Activated T-cell treated with anti-CD3 and anti-CD28 coated beads, Interleukin-2, amount 50 U/mL, for 1 hour (primary cell): Measurements from ENCODE around the gene WDFY4.
"Not testable (repeated sequence)": the region's sequence is repeated elsewhere in the genome, so short reads cannot be mapped to it uniquely, and the experiment has no call there.

ENCODE experiments used
- DNase-seq: peaks from one replicate; pipeline ENCODE4 v3.0.0-alpha.2; 2020

WDFY4 gene

GRCh38 chr10:48684792-48685623 lies at the start of gene WDFY4:
WDFY4 (plus strand) TSS chr10:48684873; CDS start chr10:48709733, 24,860 bp downstream.
- no peak for DNase-seq

- no peak for DNase-seq
Measured at GRCh38 chr10:48634984-48635557, 49.6 kb upstream of the WDFY4 start.

- DNase-seq, result no peak
Measured at GRCh38 chr10:48636231-48636630, 48.4 kb upstream of the WDFY4 start.

DNA sequence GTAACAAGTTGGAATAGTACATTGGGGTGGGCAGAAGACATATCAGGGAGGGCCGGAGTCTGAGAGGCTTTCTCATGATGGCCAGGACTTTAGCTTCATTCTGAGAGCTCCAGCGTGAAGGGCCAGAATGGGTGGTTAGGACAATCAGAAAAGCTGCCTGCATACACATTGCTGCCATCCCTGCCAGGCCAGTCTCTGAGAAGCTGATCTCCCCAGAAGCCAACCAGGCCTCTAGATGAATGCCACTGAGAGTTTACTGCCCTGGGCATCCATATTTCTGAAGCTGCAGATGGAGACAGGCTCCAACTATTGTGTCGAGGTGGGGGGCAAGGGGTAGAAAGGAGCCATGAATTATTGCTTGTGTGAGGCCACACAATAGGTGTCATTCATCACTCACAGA lies 47.8 kb upstream of the WDFY4 start:
- DNase-seq, result no peak

DNA sequence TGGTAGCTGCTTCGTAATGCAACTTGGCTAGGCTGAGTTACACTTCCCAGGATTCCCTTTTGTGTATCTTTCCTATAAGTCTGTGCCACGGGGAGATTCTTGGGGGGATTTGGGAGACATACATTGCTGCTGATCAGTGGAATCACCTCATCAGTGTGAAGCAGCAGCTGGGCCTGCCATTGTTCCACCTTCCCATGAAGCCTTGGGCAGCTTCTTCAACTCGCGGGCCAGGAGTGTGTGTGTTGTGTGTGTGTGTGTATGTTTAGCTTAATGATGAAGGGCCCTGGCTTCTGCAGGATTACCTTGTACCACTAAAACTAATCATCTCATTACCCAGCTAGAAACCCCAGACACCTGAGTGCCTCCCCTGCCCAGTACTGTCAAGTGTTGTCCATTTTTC lies 46.5 kb upstream of the WDFY4 start:
- no peak for DNase-seq

DNA sequence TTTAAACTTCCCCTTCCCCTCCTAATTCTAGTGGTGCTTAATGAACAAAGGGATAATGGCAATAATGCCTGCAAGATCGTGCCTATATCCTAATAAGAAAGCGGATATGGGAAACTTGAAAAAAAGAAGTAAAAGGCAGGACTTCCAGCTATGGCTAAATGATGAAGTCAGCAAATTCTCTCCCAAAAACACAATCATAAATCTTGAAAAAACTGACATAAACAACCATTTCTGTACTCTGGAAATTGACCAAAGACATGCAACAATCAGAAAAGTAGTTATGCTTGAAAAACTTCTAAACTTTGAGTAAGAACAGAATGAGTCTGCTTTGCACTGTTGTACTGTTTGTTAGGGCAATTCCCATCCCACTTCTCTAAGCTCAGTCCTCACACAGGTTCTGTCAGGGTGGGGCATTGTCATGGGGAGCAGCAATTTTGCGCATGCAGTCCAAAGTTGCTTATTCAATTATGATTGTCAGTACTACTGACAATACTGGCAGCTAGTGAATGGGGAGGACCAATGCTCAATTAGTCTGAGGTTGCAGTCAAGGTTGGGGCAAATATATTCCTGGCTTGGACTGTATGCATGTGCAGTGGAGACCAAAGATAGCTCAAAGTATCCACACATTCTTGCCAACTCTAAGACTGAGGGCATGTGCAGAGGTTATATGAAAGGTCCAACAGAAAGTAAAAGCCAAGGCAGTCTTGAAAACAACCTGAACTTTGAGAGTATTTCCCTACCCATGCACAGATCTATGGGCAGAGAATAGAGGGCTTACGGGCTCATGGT lies 45.7 kb upstream of the WDFY4 start:
- DNase-seq, result no peak

GRCh38 chr10:48639632-48640031 lies 45.0 kb upstream of the WDFY4 start:
- no peak for DNase-seq

DNA sequence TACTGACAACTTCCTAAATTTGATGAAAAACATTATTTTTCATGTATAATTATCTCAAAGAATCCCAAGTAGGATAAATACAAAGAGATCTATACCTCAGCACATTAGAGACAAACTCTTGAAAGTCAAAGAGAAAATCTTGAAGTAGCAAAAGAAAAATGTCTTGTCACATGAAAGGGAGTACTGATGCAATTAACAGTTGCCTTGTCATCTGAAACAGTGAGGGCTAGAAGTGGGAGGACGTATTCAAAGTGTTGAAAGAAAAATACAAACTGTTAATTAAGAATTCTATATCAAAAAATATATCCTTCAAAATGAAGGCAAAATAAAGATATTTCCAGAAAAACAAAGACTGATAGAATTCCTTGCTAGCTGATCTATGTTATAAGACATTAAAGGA lies 44.3 kb upstream of the WDFY4 start:
- no peak for DNase-seq

- DNase-seq, result not testable (repeated sequence)
Measured at GRCh38 chr10:48641099-48641690, 43.5 kb upstream of the WDFY4 start.

DNA sequence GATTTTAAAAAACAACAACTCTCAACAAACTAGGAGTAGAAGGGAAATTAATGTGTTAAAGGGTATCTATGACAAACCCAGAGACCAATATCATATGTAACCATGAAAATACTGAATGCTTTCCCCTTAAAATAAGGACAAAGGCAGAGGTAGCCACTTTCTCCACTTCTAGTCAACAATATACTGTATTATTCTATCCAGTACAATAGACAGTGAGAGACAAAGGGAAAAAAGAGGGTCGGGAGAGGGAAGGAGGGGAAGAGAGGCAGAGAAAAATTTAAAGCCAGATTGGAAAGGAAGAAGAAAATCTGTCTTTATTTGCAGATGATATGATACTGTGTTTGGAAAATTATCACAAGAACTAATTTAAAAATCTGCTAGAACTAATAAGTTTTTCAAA lies 39.1 kb upstream of the WDFY4 start:
- DNase-seq, result no peak

DNA sequence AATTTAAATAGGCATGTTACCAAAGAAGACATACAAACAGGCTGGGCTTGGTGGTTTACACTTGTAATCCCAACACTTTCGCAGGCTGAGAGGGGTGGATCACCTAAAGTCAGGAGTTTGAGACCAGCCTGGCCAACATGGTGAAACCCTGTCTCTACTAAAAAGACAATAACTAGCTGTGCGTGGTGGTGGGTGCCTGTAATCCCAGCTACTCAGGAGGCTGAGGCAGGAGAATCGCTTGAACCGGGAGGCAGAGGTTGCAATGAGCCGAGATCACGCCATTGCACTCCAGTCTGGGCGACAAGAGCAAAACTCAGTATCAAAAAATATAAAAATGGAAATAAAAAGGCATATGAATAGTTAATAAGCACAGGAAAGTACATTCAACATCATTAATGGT lies 37.6 kb upstream of the WDFY4 start:
- not testable (repeated sequence) for DNase-seq

DNA sequence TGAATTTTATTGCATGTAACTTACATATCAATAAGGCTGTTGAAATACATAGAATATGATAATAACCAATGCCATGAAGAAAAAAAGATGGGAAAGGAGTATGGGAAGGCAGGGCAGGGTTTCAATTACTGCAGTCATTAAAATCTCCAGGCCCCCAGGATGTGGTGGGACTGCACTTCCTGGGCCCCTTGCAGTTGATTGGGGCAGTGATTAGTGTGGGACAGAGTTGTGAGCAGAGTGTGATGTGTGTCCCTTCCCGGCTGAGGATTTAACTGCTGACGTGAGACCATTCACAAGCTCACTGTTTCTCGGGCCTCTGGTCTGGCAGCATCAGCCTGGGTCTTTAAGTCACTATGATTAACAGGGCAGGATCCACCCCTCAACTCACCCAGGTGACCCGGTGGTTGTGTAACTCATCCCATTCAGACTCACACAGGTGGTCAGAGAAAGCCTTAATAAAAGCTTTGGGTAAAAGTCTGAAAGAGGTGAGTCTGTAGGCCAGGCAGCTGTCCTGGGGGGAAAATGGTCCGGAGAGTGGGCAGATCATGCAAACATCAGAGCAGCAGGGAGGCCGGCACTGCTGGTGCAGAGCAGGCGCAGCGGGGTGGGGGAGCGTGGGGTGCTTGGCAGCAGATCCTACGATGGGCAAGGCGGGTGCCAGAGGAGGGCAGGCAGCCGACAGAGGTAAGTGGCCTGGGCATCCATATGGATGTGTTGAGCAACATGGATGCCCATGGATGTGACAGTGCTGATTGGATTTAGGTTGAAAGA lies 36.3 kb upstream of the WDFY4 start:
- DNase-seq, result no peak

DNA sequence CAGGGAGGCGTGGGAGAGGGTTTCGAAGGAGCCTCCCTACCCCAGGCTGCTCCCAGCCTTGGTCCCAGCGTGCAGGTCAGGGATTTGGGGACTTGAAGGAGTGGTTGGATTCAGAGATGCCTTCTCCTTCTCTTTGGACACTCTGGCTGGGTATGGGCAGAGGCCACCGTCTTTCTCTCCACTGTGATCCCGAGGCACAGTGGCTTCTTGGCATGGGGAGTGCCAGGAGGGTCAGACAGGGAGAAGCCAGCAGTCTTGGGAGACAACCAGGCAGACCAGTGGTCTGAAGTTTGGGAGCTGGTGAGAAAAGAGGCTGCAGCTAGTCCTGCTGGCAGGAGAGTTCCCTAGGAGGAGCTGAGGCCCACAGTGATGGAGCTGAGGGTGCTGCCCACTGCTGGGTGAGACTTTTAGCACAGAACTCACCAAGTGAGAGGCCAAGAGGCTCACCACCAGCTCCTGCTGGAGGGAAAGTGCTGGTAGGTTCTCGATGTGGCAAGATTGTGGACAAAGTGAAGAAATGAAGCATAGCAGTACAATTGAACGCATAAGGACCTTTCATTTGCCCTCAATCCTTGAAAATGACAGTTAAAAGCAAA lies 35.2 kb upstream of the WDFY4 start:
- no peak for DNase-seq

GRCh38 chr10:48651293-48651692 lies 33.4 kb upstream of the WDFY4 start:
- no peak for DNase-seq

GRCh38 chr10:48651839-48652238 lies 32.8 kb upstream of the WDFY4 start:
- no peak for DNase-seq

DNA sequence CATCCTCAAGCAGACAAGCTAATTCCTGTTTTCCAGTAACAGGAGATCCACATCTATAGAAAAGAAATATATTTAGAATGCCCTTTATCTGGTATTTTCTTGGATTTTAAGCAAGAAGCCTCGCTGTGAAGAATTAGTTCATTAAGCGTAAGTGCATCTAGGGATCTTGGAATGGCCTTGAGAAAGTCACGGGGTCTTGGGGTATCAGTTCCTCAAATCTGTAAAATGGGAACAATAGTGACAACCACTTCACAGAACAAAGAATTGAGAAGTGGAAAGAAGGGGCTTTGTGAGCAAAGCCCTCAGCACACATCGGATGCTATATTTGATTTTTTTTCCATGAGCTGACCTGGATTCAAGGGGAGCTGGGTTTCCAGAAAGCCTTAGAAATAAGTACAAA lies 32.3 kb upstream of the WDFY4 start:
- no peak for DNase-seq

DNA sequence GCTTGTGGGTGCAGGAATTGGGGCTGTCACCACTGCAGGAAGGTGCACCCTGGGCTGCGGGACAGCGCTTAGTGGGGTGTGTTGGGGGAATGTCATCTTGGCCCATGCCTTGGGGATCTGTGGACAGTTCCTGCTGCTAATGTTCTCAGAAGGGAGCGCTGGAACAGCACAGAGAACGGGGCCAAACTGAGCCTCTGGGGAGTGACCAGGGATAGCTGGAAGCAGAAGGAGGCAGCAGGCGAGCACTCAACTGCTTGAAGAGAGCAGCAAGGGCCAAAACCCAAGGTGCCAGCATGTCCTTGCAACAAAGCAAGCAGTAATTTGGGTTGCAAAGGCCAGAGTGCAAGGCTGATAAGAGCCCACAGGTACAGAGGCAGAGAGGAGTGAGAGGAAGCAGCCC lies 31.3 kb upstream of the WDFY4 start:
- DNase-seq, result no peak

DNA sequence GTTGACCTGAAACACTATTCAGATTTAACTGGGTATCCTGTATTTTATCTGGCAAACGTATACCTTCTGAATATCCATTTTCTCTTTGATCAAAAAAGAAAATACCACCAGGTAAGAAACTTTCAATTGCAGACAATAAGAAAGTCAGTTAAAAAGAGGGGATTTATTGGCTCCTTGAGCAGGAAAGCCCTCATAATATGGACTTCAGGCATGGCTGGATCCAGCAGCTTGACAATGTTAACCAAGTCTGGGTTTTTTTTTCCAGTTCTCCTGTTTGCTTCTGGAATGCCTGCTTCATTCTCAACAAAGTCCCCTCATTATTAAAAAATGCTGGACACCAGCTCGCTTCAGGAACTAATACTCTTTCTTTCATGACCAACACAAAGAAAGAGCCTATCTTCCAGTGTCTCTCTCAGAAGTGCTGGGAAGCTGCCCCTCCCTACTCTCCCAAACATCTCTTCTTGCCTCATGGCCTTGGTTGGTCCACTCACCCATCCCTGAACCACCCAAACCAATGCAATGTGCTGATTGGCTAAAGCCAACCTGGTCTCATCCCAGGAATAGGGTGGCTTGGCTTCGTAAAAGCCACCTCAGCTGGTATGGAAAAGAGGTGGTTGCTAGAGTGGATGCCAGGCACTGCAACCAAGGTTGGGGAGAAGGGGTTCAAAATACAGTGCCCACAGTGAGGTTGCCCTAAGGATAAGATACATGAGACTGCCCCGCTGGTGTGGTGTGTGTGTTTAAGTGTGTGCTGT lies 30.6 kb upstream of the WDFY4 start:
- DNase-seq, result no peak

DNA sequence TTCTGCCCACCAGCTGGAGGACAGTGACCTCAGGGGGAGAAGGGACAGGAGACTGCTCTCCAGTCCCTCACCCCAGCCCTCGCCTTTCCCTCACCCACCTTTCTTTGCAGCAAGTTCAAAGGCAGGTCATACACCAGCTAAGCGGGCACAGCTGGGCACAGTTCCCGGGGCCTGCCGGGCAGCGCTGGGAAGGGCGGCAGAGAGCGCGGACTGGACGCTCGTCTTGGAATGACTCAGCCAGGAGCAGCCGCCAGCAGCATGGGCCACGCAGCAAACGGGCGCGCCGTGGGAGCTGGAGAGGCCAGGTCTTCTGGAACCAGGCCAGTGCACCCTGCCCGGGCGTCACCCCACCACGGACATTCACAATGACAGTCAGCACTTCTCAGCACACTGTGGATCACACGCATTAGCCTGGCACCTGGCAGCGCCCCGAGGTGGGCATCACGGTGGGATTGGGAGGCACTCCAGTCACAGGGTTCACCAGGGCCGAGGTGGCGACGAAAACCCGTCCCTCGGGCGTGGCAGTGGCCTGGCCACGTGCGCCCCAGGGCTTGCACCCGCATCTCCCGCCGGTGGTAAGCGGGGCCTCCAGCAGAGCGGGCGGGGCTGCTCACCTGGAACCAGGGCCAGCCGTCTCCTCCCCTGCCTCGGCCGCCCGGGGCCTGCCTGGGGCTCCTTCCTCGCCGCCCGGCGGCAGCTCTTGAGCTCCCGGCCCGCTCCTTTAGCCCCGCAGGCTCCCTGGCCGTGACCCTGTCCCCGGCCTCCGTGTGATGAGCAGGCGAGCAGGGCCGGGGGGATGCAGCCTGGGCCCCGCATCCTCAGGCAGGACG lies 29.0 kb upstream of the WDFY4 start:
- DNase-seq, result peak; percentile 33

DNA sequence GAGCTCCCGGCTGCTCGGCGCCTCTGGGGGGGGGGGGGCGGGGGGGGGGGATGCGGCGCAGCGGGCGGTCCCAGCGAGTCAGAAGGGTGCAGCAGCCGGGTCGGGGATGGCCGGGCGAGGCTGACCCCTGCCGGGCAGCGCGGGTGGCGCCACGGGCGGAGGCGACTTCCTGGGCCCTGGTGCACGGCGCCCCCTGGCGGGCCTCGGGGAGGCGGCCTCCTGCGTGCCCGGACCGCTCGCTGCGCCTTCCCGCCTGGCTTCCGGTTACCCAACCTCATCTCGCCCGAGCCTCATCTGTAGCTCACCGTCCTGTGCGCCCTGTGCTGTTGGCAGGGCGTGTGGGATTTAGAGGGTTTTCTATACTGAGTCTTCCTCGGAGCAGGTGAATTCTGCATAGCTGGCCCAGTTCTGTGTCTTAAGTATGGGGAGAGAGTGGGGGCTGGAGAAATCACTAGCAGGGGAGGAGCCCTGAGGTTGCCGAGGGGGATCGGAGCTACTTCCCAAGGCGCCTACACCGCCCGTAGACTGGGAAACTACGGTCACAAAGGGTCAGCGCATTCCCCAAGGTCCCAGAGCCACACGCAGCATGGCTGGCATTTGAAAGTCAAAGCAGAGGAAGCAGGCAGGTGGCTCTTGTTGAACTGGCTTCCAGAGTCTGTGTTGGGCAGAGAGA lies 28.3 kb upstream of the WDFY4 start:
- peak; percentile 85 for DNase-seq
